HCT116 (cell line): ENCODE data around the gene BLOC1S2. TPM values are rescaled to one million over a fixed set of nuclear protein-coding genes. Genes with fewer than 3 reads are reported as not detected.

Source experiments
- ATAC-seq: fragments of 200-7000 bp; cut with Tn5 transposase; 2 replicates; pipeline ENCODE4 v1.9.1; 2020; ENCODE audit warnings: mild to moderate bottlenecking, moderate library complexity
- BruUV-seq: library from RNA; stranded (reverse); fragments of 400-500 nt; replicated peaks from 2 replicates; lab custom pipeline; 2021; lab: Mats Ljungman, UMichigan
- CTCF ChIA-PET: fragments of 300-600 bp; sonication (Branson Sonifier 250); formaldehyde crosslinking; loops from one replicate; lab custom pipeline; 2021; ENCODE audit warnings: antibody characterized with exemption; lab: Charles Lee
- POLR2A ChIA-PET: fragments of 300-600, 350-600 bp; sonication (Branson Sonifier 250); formaldehyde crosslinking; loops from one replicate; lab custom pipeline; 2021; ENCODE audit warnings: antibody characterized with exemption; lab: Charles Lee
- RAD21 ChIA-PET, 2 experiments: fragments of 300-600 bp; sonication (Branson Sonifier 250); formaldehyde crosslinking; loops; one replicate each; lab custom pipeline; 2023; ENCODE audit warnings: low total read pairs in 2 of 2; ENCODE audit not compliant: uncharacterized antibody in 2 of 2, unreplicated experiment in 2 of 2, low non-redundant PET in 1 of 2; lab: Charles Lee
- DNase-seq: peaks from one replicate; pipeline ENCODE4 v3.0.0-alpha.2; 2010; ENCODE audit warnings: low read depth, low spot score
- H2AFZ ChIP-seq: fragments of 200-600 bp; shearing (Covaris generic), sonication (generic); 2 replicates; pipeline ENCODE4 v1.6.1; 2017; ENCODE audit warnings: low read depth, mixed run types, mixed read lengths, antibody characterized with exemption, low read length; ENCODE audit not compliant: poor library complexity, severe bottlenecking
- H3K27ac ChIP-seq: 2 replicates; pipeline ENCODE4 v1.5.1; 2012; ENCODE audit warnings: low read depth, low read length
- H3K27me3 ChIP-seq: fragments of 200-600 bp; sonication (generic); 2 replicates; pipeline ENCODE4 v1.6.1; 2016; ENCODE audit warnings: mixed run types, low read length, mixed read lengths; ENCODE audit not compliant: insufficient read depth
- H3K36me3 ChIP-seq, 2 experiments: fragments of 200-500 bp in 1 of 2; fragments of 200-600 bp in 1 of 2; sonication (Bioruptor generic) in 1 of 2; sonication (generic) in 1 of 2; 2 replicates each; pipeline versions ENCODE4 v1.5.1 to v1.6.1; 2014 to 2016; ENCODE audit warnings: low read length in 2 of 2, inconsistent platforms in 1 of 2, mixed read lengths in 1 of 2, mixed run types in 1 of 2; ENCODE audit not compliant: insufficient read depth in 2 of 2, control insufficient read depth in 1 of 2
- H3K4me1 ChIP-seq, 2 experiments: fragments of 200-600 bp in 1 of 2; sonication (generic) in 1 of 2; 2 replicates each; pipeline versions ENCODE4 v1.5.1 to v1.6.1; 2012 to 2017; ENCODE audit warnings: low read length in 2 of 2, inconsistent platforms in 1 of 2, mild to moderate bottlenecking in 1 of 2, mixed read lengths in 1 of 2, mixed run types in 1 of 2, moderate library complexity in 1 of 2; ENCODE audit not compliant: insufficient read depth in 2 of 2, control insufficient read depth in 1 of 2
- H3K4me2 ChIP-seq: fragments of 200-600 bp; sonication (generic); 2 replicates; pipeline ENCODE4 v1.6.1; 2017; ENCODE audit warnings: mixed run types, low read length, mixed read lengths
- H3K4me3 ChIP-seq, 2 experiments: fragments of 200-600 bp in 1 of 2; sonication (generic) in 1 of 2; replicated peaks in 1 of 2; 2 replicates each; pipeline ENCODE4 v1.5.1; 2011 to 2016; ENCODE audit warnings: low read length in 2 of 2, control low read depth in 1 of 2, low read depth in 1 of 2, mild to moderate bottlenecking in 1 of 2, mixed read lengths in 1 of 2, mixed run types in 1 of 2
- H3K79me2 ChIP-seq: fragments of 200-600 bp; sonication (generic); 2 replicates; pipeline ENCODE4 v1.6.1; 2017; ENCODE audit warnings: mild to moderate bottlenecking, mixed run types, low read length, moderate library complexity, mixed read lengths; ENCODE audit not compliant: insufficient read depth
- H3K9ac ChIP-seq: fragments of 200-600 bp; sonication (generic); 2 replicates; pipeline ENCODE4 v1.6.1; 2016; ENCODE audit warnings: low read length, mixed read lengths
- H3K9me2 ChIP-seq: fragments of 200-600 bp; sonication (generic), shearing (Covaris generic); 2 replicates; pipeline ENCODE4 v1.6.1; 2017; ENCODE audit warnings: mixed run types, mild to moderate bottlenecking, moderate library complexity; ENCODE audit not compliant: insufficient read depth
- H3K9me3 ChIP-seq, 2 experiments: fragments of 200-500 bp in 1 of 2; fragments of 200-600 bp in 1 of 2; sonication (Bioruptor generic) in 1 of 2; sonication (generic) in 1 of 2; 2 replicates each; pipeline ENCODE4 v1.6.1; 2014 to 2017; ENCODE audit warnings: low read length in 2 of 2, mixed read lengths in 2 of 2, inconsistent platforms in 1 of 2, low read depth in 1 of 2, mild to moderate bottlenecking in 1 of 2, mixed run types in 1 of 2, moderate library complexity in 1 of 2; ENCODE audit not compliant: control insufficient read depth in 1 of 2, insufficient read depth in 1 of 2
- H4K20me1 ChIP-seq: fragments of 200-600 bp; sonication (generic), shearing (Covaris generic); 2 replicates; pipeline ENCODE4 v1.6.1; 2017; ENCODE audit warnings: mixed run types, mild to moderate bottlenecking, moderate library complexity; ENCODE audit not compliant: insufficient read depth
- CBX3 ChIP-seq: IDR thresholded peaks from 2 replicates; pipeline ENCODE4 v1.6.1; 2012; ENCODE audit warnings: low read depth
- intact Hi-C: fragments of 100-400 bp; cut with micrococcal nuclease; formaldehyde crosslinking; loops from 2 replicates; pipeline ENCODE4 v1.10.0; 2022
- total RNA-seq: library from RNA; stranded (reverse); gene quantifications from one replicate; pipeline ENCODE4 v1.2.1, GENCODE V29; 2021; ENCODE audit not compliant: unreplicated experiment
- TF ChIP-seq, protein P1 (sequence below): IDR thresholded peaks from 2 replicates; pipeline ENCODE4 v1.6.1; 2012; ENCODE audit warnings: low read depth

BLOC1S2 gene
- total RNA-seq, 1 experiment from 2014 or later: 54.6 TPM

- no peak overlapping the region for H3K4me2 ChIP-seq
Measured at GRCh38 chr10:100325158-100325557, 38.7 kb upstream of the BLOC1S2 start.

More at GRCh38 chr10:100325158-100325557, 38.7 kb upstream of the BLOC1S2 start:
- ChIA-PET POLR2A (interaction anchor here (1.2 kb wide), 1 partner anchor 48 kb away, joined by 3 read pairs; no protein-coding TSS in a partner anchor), RAD21 (no interaction called here), CTCF (no interaction called here)
- Histone ChIP-seq H3K27ac (no peak overlapping the region), H3K4me1 (no peaks in the 10 kb centered on the region), H2AFZ (no peak overlapping the region), H3K9ac (no peak overlapping the region), H3K4me3 (no peak overlapping the region), H3K9me3 (no peaks in the 10 kb centered on the region), H4K20me1 (no peaks in the 10 kb centered on the region), H3K27me3 (peaks cover 47% of the 10 kb centered on the region; the same call in 1 of the 2 replicates), H3K36me3 (no peaks in the 10 kb centered on the region), H3K9me2 (no peaks in the 10 kb centered on the region), H3K79me2 (no peaks in the 10 kb centered on the region)
- peak; percentile 57; the same call in 1 of the 2 replicates for ATAC-seq
- BruUV-seq: no TSS peak
- intact Hi-C loops: no loop called here
- TF ChIP-seq, protein P1, sequence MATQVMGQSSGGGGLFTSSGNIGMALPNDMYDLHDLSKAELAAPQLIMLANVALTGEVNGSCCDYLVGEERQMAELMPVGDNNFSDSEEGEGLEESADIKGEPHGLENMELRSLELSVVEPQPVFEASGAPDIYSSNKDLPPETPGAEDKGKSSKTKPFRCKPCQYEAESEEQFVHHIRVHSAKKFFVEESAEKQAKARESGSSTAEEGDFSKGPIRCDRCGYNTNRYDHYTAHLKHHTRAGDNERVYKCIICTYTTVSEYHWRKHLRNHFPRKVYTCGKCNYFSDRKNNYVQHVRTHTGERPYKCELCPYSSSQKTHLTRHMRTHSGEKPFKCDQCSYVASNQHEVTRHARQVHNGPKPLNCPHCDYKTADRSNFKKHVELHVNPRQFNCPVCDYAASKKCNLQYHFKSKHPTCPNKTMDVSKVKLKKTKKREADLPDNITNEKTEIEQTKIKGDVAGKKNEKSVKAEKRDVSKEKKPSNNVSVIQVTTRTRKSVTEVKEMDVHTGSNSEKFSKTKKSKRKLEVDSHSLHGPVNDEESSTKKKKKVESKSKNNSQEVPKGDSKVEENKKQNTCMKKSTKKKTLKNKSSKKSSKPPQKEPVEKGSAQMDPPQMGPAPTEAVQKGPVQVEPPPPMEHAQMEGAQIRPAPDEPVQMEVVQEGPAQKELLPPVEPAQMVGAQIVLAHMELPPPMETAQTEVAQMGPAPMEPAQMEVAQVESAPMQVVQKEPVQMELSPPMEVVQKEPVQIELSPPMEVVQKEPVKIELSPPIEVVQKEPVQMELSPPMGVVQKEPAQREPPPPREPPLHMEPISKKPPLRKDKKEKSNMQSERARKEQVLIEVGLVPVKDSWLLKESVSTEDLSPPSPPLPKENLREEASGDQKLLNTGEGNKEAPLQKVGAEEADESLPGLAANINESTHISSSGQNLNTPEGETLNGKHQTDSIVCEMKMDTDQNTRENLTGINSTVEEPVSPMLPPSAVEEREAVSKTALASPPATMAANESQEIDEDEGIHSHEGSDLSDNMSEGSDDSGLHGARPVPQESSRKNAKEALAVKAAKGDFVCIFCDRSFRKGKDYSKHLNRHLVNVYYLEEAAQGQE: peak; percentile 82
- no peak for TF ChIP-seq CBX3
- no peak for DNase-seq
